Trophoblast cell (in vitro differentiated cells and primary cell): ENCODE data around the gene BOD1L1.
A peak's percentile ranks its signal among the peaks of the same experiment; 100 is the strongest.

Experiments used
- DNase-seq, 2 donors: peaks; one replicate each; pipeline ENCODE4 v3.0.0-alpha.2; 2016
- H2AFZ ChIP-seq: 2 replicates; pipeline ENCODE4 v1.6.1; 2013; ENCODE audit warnings: low read length, moderate library complexity, mild to moderate bottlenecking; ENCODE audit not compliant: insufficient read depth, poor library complexity
- H2AK5ac ChIP-seq: 2 replicates; pipeline ENCODE4 v1.6.1; 2013; ENCODE audit warnings: mild to moderate bottlenecking, low read length
- H2BK120ac ChIP-seq: 2 replicates; pipeline ENCODE4 v1.6.1; 2013; ENCODE audit warnings: low read length, mild to moderate bottlenecking, moderate library complexity; ENCODE audit not compliant: insufficient read depth, poor library complexity
- H2BK12ac ChIP-seq: 2 replicates; pipeline ENCODE4 v1.6.1; 2013; ENCODE audit warnings: mild to moderate bottlenecking, low read length, moderate library complexity
- H2BK5ac ChIP-seq: 2 replicates; pipeline ENCODE4 v1.6.1; 2013; ENCODE audit warnings: low read length, low read depth, moderate library complexity, mild to moderate bottlenecking; ENCODE audit not compliant: poor library complexity
- H3K14ac ChIP-seq: 2 replicates; pipeline ENCODE4 v1.6.1; 2013; ENCODE audit warnings: mild to moderate bottlenecking, low read length
- H3K18ac ChIP-seq: 2 replicates; pipeline ENCODE4 v1.6.1; 2013; ENCODE audit warnings: mild to moderate bottlenecking, low read length
- H3K23ac ChIP-seq: 2 replicates; pipeline ENCODE4 v1.6.1; 2013; ENCODE audit warnings: low read length
- H3K27ac ChIP-seq: 2 replicates; pipeline ENCODE4 v1.5.1; 2013; ENCODE audit warnings: low read depth, mild to moderate bottlenecking, inconsistent platforms, low read length, moderate library complexity
- H3K27me3 ChIP-seq: 2 replicates; pipeline ENCODE4 v1.6.1; 2013; ENCODE audit warnings: inconsistent platforms, mild to moderate bottlenecking, low read length, moderate library complexity; ENCODE audit not compliant: insufficient read depth
- H3K36me3 ChIP-seq, 2 experiments: 1 replicate in 1 of 2; 2 replicates in 1 of 2; pipeline ENCODE4 v1.6.1; 2013; ENCODE audit warnings: low read length in 2 of 2, mild to moderate bottlenecking in 2 of 2, moderate library complexity in 1 of 2; ENCODE audit not compliant: insufficient read depth in 2 of 2, control insufficient read depth in 1 of 2
- H3K4ac ChIP-seq: 2 replicates; pipeline ENCODE4 v1.6.1; 2013; ENCODE audit warnings: low read depth, mild to moderate bottlenecking, low read length, moderate library complexity
- H3K4me1 ChIP-seq, 2 experiments: 1 replicate in 1 of 2; 2 replicates in 1 of 2; pipeline ENCODE4 v1.6.1; 2013; ENCODE audit warnings: low read length in 2 of 2, mild to moderate bottlenecking in 2 of 2, moderate library complexity in 1 of 2; ENCODE audit not compliant: insufficient read depth in 2 of 2, control insufficient read depth in 1 of 2
- H3K4me2 ChIP-seq: 2 replicates; pipeline ENCODE4 v1.6.1; 2013; ENCODE audit warnings: inconsistent platforms, mild to moderate bottlenecking, low read length, moderate library complexity
- H3K4me3 ChIP-seq: 2 replicates; pipeline ENCODE4 v1.5.1; 2013; ENCODE audit warnings: mild to moderate bottlenecking, low read depth, low read length, inconsistent platforms
- H3K79me1 ChIP-seq: one replicate; pipeline ENCODE4 v1.6.1; 2013; ENCODE audit warnings: low read length
- H3K79me2 ChIP-seq: 2 replicates; pipeline ENCODE4 v1.6.1; 2013; ENCODE audit warnings: low read length, mild to moderate bottlenecking; ENCODE audit not compliant: control insufficient read depth, insufficient read depth, poor library complexity
- H3K9ac ChIP-seq: 2 replicates; pipeline ENCODE4 v1.6.1; 2013; ENCODE audit warnings: mild to moderate bottlenecking, low read length
- H3K9me3 ChIP-seq: 2 replicates; pipeline ENCODE4 v1.6.1; 2013; ENCODE audit warnings: low read depth, mild to moderate bottlenecking, control low read depth, inconsistent platforms, low read length; ENCODE audit not compliant: insufficient read depth
- H4K12ac ChIP-seq: 2 replicates; pipeline ENCODE4 v1.6.1; 2013; ENCODE audit warnings: low read depth, mild to moderate bottlenecking, low read length, moderate library complexity
- H4K8ac ChIP-seq: 2 replicates; pipeline ENCODE4 v1.6.1; 2013; ENCODE audit warnings: low read depth, mild to moderate bottlenecking, low read length, moderate library complexity
- H4K91ac ChIP-seq: one replicate; pipeline ENCODE4 v1.6.1; 2013; ENCODE audit warnings: low read depth, mild to moderate bottlenecking, low read length, moderate library complexity
- WGBS: extraction: QIAGEN DNeasy Blood & Tissue Kit; methylation state at CpG from one replicate; pipeline ENCODE4 v1.1.7; 2013; ENCODE audit warnings: missing lambda C conversion rate; ENCODE audit not compliant: insufficient read length, insufficient coverage; ENCODE audit errors: extremely low coverage; 5-methylcytosine and 5-hydroxymethylcytosine counted together

BOD1L1 gene

GRCh38 chr4:13653766-13654161, 26.2 kb upstream of the BOD1L1 start:
- Histone ChIP-seq H4K12ac (no peak overlapping the region), H2BK120ac (no peak overlapping the region), H2AFZ (no peak overlapping the region), H3K27ac (no peak overlapping the region), H4K91ac (no peak overlapping the region), H3K9me3 (no peaks in the 10 kb centered on the region), H3K4me2 (no peak overlapping the region), H3K4me3 (no peak overlapping the region), H3K27me3 (no peaks in the 10 kb centered on the region), H3K4me1 (peaks cover 3% of the 10 kb centered on the region in 2 experiments), H2BK5ac (no peak overlapping the region), H3K14ac (no peak overlapping the region), H3K4ac (no peak overlapping the region), H3K79me1 (peaks cover 1% of the 10 kb centered on the region), H2BK12ac (no peak overlapping the region), H4K8ac (no peak overlapping the region), H3K18ac (no peak overlapping the region), H3K36me3 (no peaks in the 10 kb centered on the region), H3K79me2 (no peaks in the 10 kb centered on the region), H2AK5ac (no peak overlapping the region), H3K23ac (no peak overlapping the region), H3K9ac (no peak overlapping the region)
- no peak for DNase-seq
- WGBS = no CpG with 5 or more reads among the region's 3 CpGs

DNA sequence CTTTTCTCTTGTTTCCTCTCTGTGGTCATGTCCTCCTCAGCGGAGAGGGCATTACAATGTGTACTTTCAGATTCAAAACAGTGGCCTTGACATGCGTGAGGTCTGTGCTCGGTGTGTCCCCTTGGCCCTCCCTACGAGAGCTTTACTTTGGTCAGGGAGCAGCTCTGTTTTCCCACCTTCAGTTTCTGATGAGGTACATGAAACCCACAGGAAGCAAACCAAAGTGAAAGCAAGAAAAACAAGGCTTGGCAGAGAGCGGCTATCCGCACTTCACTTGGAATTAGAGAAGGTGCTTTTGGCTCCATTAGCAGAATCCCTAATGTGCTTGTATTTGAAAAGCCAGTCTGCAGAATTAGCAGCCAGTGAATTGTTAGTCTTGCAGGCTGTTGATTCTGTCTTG, 19.5 kb upstream of the BOD1L1 start:
- Histone ChIP-seq H3K14ac (no peak overlapping the region), H4K91ac (no peak overlapping the region), H3K18ac (no peak overlapping the region), H2BK12ac (no peak overlapping the region), H3K79me1 (no peaks in the 10 kb centered on the region), H2AK5ac (no peak overlapping the region), H3K27me3 (no peaks in the 10 kb centered on the region), H3K9me3 (no peaks in the 10 kb centered on the region), H3K4ac (no peak overlapping the region), H2AFZ (no peak overlapping the region), H2BK5ac (no peak overlapping the region), H3K27ac (no peak overlapping the region), H3K9ac (no peak overlapping the region), H3K4me3 (no peak overlapping the region), H3K23ac (peak overlapping the region; percentile 61), H2BK120ac (no peak overlapping the region), H3K36me3 (no peaks in the 10 kb centered on the region), H3K79me2 (no peaks in the 10 kb centered on the region), H3K4me1 (no peaks in the 10 kb centered on the region), H3K4me2 (no peak overlapping the region), H4K12ac (no peak overlapping the region), H4K8ac (no peak overlapping the region)
- no peak for DNase-seq
- WGBS = no CpG with 5 or more reads among the region's 6 CpGs

DNA sequence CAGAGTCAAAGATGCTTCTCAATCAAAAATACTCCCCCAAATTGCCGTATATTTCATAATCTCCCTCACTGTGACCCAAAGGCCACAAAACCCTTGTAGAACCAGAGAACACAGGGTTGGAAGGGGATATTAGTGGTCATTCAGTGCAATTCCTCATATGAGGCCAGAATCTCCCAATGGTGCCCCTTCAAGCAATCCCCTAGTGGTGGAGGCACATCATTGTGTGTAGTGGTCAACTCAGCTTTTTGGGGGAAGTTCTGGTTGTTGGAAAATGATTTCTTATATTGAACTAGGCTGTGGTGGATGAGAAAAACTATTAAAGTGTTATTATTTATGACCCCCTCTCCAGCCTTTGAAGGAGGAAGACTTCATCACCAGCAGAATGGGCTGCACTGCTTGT, 17.6 kb upstream of the BOD1L1 start:
- Histone ChIP-seq H3K27me3 (no peaks in the 10 kb centered on the region), H3K9me3 (no peaks in the 10 kb centered on the region), H4K12ac (no peak overlapping the region), H4K91ac (no peak overlapping the region), H3K4ac (no peak overlapping the region), H2BK12ac (no peak overlapping the region), H2AK5ac (no peak overlapping the region), H3K4me1 (peaks cover 2 to 4% of the 10 kb centered on the region in 2 experiments), H3K27ac (no peak overlapping the region), H3K79me1 (no peaks in the 10 kb centered on the region), H3K4me3 (no peak overlapping the region), H2AFZ (no peak overlapping the region), H4K8ac (no peak overlapping the region), H3K14ac (no peak overlapping the region), H3K9ac (no peak overlapping the region), H3K18ac (no peak overlapping the region), H2BK120ac (no peak overlapping the region), H3K23ac (no peak overlapping the region), H3K79me2 (no peaks in the 10 kb centered on the region), H2BK5ac (no peak overlapping the region), H3K4me2 (no peak overlapping the region), H3K36me3 (no peaks in the 10 kb centered on the region)
- no peak for DNase-seq
- no CpG with 5 or more reads among the region's 1 CpG for WGBS

DNA sequence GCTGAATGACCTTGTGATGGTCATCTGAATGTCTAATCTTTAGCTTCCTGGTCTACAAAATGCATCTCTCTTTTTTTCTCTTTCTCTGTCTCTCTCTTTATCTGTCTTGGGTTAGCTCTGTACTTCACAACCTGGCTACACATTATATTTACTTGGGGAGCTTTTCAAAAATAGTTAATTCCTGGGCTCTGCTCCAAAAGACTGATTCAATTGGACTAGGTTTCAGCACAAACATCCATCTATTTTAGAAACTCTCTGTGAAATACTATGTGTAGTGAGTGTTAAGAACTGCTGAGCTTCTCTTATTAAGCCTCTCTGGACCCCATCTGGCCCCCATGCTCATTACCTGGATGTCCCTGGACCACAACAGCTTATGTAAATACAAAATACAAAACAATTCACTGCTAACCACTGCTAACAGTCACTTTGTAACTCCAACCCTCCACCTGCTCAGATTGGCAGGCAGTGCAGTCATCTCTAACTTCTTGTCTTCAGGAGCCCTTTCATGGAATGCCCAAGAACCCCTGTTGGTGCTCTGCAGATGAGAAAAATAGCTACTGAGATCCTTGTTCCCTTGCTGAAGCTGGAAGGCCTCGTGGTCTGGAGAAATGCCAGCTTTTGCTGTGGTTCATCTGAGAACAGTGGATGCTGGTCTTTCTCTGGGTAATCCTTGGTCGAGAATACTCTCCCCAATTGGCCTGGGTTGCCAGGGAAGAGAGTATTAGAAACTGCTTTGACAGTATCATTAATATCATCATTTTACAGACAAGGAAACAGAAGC, 14.8 kb upstream of the BOD1L1 start:
- Histone ChIP-seq H3K23ac (no peak overlapping the region), H3K27me3 (no peaks in the 10 kb centered on the region), H3K27ac (no peak overlapping the region), H2BK12ac (no peak overlapping the region), H4K91ac (no peak overlapping the region), H3K79me2 (no peaks in the 10 kb centered on the region), H3K18ac (no peak overlapping the region), H2BK5ac (no peak overlapping the region), H2AK5ac (no peak overlapping the region), H3K4me2 (no peak overlapping the region), H3K79me1 (no peaks in the 10 kb centered on the region), H3K4me3 (no peak overlapping the region), H3K14ac (no peak overlapping the region), H3K4ac (no peak overlapping the region), H4K8ac (no peak overlapping the region), H2AFZ (no peak overlapping the region), H3K36me3 (no peaks in the 10 kb centered on the region), H3K9ac (no peak overlapping the region), H4K12ac (no peak overlapping the region), H3K9me3 (no peaks in the 10 kb centered on the region), H3K4me1 (peaks cover 3 to 5% of the 10 kb centered on the region in 2 experiments), H2BK120ac (no peak overlapping the region)
- WGBS = no CpG with 5 or more reads among the region's 2 CpGs
- no peak for DNase-seq
